Lower leg skin (tissue), 4 donors: ENCODE data around the gene ZYX. TPM values are rescaled to one million over a fixed set of nuclear protein-coding genes. Genes with fewer than 3 reads are reported as not detected.

Experiments used
- DNase-seq, 2 donors: peaks; one replicate each; pipeline ENCODE4 v3.0.0-alpha.2; 2019; ENCODE audit warnings: low spot score in 2 of 2
- H3K4me3 ChIP-seq: fragments of 200-600 bp; sonication (generic); 2 replicates; pipeline ENCODE4 v1.5.1; 2017; ENCODE audit warnings: mild to moderate bottlenecking, low read depth; ENCODE audit not compliant: poor library complexity, severe bottlenecking
- CTCF ChIP-seq, 3 donors: fragments of 450-650 bp; IDR thresholded peaks; one replicate each; pipeline ENCODE4 v1.5.1; 2016; ENCODE audit warnings: antibody characterized with exemption in 3 of 3, mild to moderate bottlenecking in 3 of 3, moderate library complexity in 2 of 3
- POLR2A ChIP-seq, 2 donors: fragments of 450-650 bp; IDR thresholded peaks; one replicate each; pipeline ENCODE4 v1.6.1; 2016 to 2017; ENCODE audit warnings: antibody characterized with exemption in 2 of 2, mild to moderate bottlenecking in 1 of 2, moderate library complexity in 1 of 2
- WGBS, 2 donors: methylation state at CpG; one replicate each; pipeline ENCODE4 v1.1.5; 2018; 5-methylcytosine and 5-hydroxymethylcytosine counted together
- intact Hi-C: fragments of 100-400 bp; cut with DNase I; formaldehyde crosslinking; loops from one replicate; pipeline ENCODE4 v1.15.0; 2023; ENCODE audit warnings: low total_unique reads
- total RNA-seq, 4 donors: library from RNA; depleted of rRNA; stranded (reverse); fragments of >200 nt; gene quantifications; one replicate each; pipeline ENCODE4 v1.1.0, GENCODE V29; 2016

ZYX gene
- total RNA-seq, 4 donors from 2014 or later = 45.6 to 91.1 (median 60.9) TPM

GRCh38 chr7:143363016-143363937, 17.9 kb upstream of the ZYX start:
- DNase-seq = no peak
- TF ChIP-seq POLR2A (IDR thresholded peaks at IDR 0.05) (no peak), CTCF (IDR thresholded peaks at IDR 0.05) (no peak)
- WGBS, 2 donors = 43 to 46% methylated on average over 18 to 19 of the region's 19 CpGs
- no peak overlapping the region for H3K4me3 ChIP-seq
- intact Hi-C loops = no loop called here

GRCh38 chr7:143367972-143368371, 13.2 kb upstream of the ZYX start:
- 81 to 87% methylated on average over 4 of the region's 4 CpGs for WGBS, 2 donors
- no peak overlapping the region for H3K4me3 ChIP-seq
- intact Hi-C loops = no loop called here
- TF ChIP-seq POLR2A (IDR thresholded peaks at IDR 0.05) (no peak), CTCF (IDR thresholded peaks at IDR 0.05) (no peak)
- DNase-seq = no peak

DNA sequence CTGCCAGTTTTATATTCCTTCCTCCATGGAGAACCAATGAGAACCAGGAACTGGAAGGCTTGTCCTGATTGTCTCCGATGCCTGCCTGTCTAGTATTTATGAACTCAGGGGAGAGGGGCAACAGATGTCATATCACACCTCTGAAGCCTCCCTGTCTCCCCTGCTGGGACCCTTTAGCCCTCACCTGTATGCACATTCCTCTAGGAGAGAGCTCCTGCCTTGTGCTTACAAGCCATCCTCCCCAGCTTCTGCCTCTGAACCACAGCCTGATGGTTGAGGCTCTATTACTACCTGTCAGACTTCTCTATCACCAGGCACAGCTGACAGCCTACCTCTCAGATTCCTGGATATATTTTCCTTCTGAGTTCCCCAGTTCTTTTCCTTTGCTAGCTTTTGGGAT, 12.8 kb upstream of the ZYX start:
- intact Hi-C loops = no loop called here
- TF ChIP-seq POLR2A (IDR thresholded peaks at IDR 0.05) (no peak), CTCF (IDR thresholded peaks at IDR 0.05) (no peak)
- H3K4me3 ChIP-seq = no peak overlapping the region
- WGBS, 2 donors = 96 to 100% methylated on average over 1 of the region's 1 CpG
- no peak for DNase-seq

- intact Hi-C loops = loop anchor here (2.0 kb wide), 1 partner anchor 47 kb away; no protein-coding TSS in a partner anchor
- no peak for DNase-seq
- 79 to 82% methylated on average over 12 of the region's 12 CpGs for WGBS, 2 donors
- no peak overlapping the region for H3K4me3 ChIP-seq
- TF ChIP-seq CTCF (IDR thresholded peaks at IDR 0.05) (no peak), POLR2A (IDR thresholded peaks at IDR 0.05) (no peak)
Observed at GRCh38 chr7:143369678-143370651, 11.2 kb upstream of the ZYX start.

DNA sequence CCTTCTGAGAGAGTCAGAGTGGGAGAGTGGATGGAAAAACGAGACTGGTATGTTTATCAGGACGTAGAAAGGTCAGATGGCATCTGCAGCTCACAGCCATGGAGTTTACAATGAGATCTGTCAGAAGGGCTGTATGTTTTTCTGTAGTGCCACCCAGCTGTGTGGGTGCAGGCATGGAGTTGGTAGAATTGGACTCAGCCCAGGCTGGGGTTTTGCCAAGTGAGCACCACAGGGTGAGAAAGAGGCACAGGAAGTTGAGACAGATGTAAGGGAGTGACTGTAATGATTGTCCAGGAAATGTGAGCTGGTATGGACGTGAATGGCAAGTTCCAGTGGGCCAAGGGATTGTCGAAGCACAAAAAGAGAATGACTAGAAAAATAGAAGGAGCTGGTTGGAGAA, 9.1 kb upstream of the ZYX start:
- TF ChIP-seq POLR2A (IDR thresholded peaks at IDR 0.05) = no peak
- TF ChIP-seq CTCF (IDR thresholded peaks at IDR 0.05) = no peak
- WGBS, 2 donors = 45 to 48% methylated on average over 4 of the region's 4 CpGs
- no peak overlapping the region for H3K4me3 ChIP-seq
- intact Hi-C loops = no loop called here
- peak in 1 of 2 donors; percentile 63 for DNase-seq
